Liver (tissue), 9 donors: ENCODE data around the gene POU2F2. TPM values are rescaled to one million over a fixed set of nuclear protein-coding genes. Genes with fewer than 3 reads are reported as not detected.

ENCODE experiments used
- DNase-seq: peaks from one replicate; pipeline ENCODE4 v3.0.0-alpha.2; 2017; ENCODE audit warnings: low spot score
- H3K27ac ChIP-seq, 2 donors: one replicate each; pipeline ENCODE4 v1.7.0; 2013; ENCODE audit warnings: inconsistent platforms in 2 of 2, low read length in 2 of 2, control low read depth in 1 of 2, low read depth in 1 of 2, mild to moderate bottlenecking in 1 of 2
- H3K27me3 ChIP-seq, 4 donors: one replicate each; pipeline versions ENCODE4 v1.6.1 to v1.7.0; 2013; ENCODE audit warnings: low read length in 3 of 4, inconsistent platforms in 1 of 4, mild to moderate bottlenecking in 1 of 4, moderate library complexity in 1 of 4; ENCODE audit not compliant: control insufficient read depth in 4 of 4, insufficient read depth in 4 of 4
- H3K36me3 ChIP-seq, 4 donors: one replicate each; pipeline versions ENCODE4 v1.6.1 to v1.7.0; 2013; ENCODE audit warnings: low read length in 3 of 4, mild to moderate bottlenecking in 3 of 4, low read depth in 1 of 4, moderate library complexity in 1 of 4; ENCODE audit not compliant: control insufficient read depth in 4 of 4, insufficient read depth in 3 of 4
- H3K4me1 ChIP-seq, 4 donors: one replicate each; pipeline versions ENCODE4 v1.6.1 to v1.7.0; 2013; ENCODE audit warnings: low read length in 3 of 4, mild to moderate bottlenecking in 3 of 4, moderate library complexity in 1 of 4; ENCODE audit not compliant: control insufficient read depth in 4 of 4, insufficient read depth in 4 of 4
- H3K4me3 ChIP-seq, 3 donors: one replicate each; pipeline versions ENCODE4 v1.6.1 to v1.7.0; 2013; ENCODE audit warnings: low read length in 3 of 3, control low read depth in 1 of 3, low read depth in 1 of 3, mild to moderate bottlenecking in 1 of 3
- H3K9ac ChIP-seq, 2 donors: one replicate each; pipeline ENCODE4 v1.7.0; 2013; ENCODE audit warnings: low read length in 2 of 2, mild to moderate bottlenecking in 2 of 2, moderate library complexity in 2 of 2, control low read depth in 1 of 2, low read depth in 1 of 2
- H3K9me3 ChIP-seq, 4 donors: one replicate each; pipeline versions ENCODE4 v1.6.1 to v1.7.0; 2013; ENCODE audit warnings: low read length in 3 of 4; ENCODE audit not compliant: control insufficient read depth in 4 of 4
- EGR1 ChIP-seq, 2 donors: IDR thresholded peaks; 2 replicates each; pipeline ENCODE4 v1.6.1; 2016 to 2018; ENCODE audit warnings: antibody characterized with exemption in 2 of 2, low read depth in 2 of 2
- FOXA1 ChIP-seq: IDR thresholded peaks from 2 replicates; pipeline ENCODE4 v1.6.1; 2016; ENCODE audit warnings: antibody characterized with exemption
- FOXA2 ChIP-seq: IDR thresholded peaks from 2 replicates; pipeline ENCODE4 v1.6.1; 2016; ENCODE audit warnings: antibody characterized with exemption
- GABPA ChIP-seq, 2 donors: IDR thresholded peaks in 1 of 2; conservative IDR thresholded peaks in 1 of 2; 2 replicates each; pipeline ENCODE4 v1.6.1; 2016; ENCODE audit warnings: antibody characterized with exemption in 2 of 2, mild to moderate bottlenecking in 1 of 2, moderate library complexity in 1 of 2
- HNF4A ChIP-seq, 2 donors: conservative IDR thresholded peaks; 2 replicates each; pipeline ENCODE4 v1.6.1; 2016; ENCODE audit warnings: antibody characterized with exemption in 2 of 2, mild to moderate bottlenecking in 2 of 2
- HNF4G ChIP-seq: IDR thresholded peaks from 2 replicates; pipeline ENCODE4 v1.6.1; 2016; ENCODE audit warnings: antibody characterized with exemption
- JUND ChIP-seq, 2 donors: IDR thresholded peaks; 2 replicates each; pipeline ENCODE4 v1.6.1; 2016; ENCODE audit warnings: antibody characterized with exemption in 2 of 2
- NR2F2 ChIP-seq: IDR thresholded peaks from 2 replicates; pipeline ENCODE4 v1.6.1; 2016; ENCODE audit warnings: antibody characterized with exemption
- RAD21 ChIP-seq, 2 donors: IDR thresholded peaks; 2 replicates each; pipeline ENCODE4 v1.6.1; 2016; ENCODE audit warnings: antibody characterized with exemption in 2 of 2, mild to moderate bottlenecking in 2 of 2
- RXRA ChIP-seq, 2 donors: IDR thresholded peaks; 2 replicates each; pipeline ENCODE4 v1.6.1; 2017 to 2018; ENCODE audit warnings: antibody characterized with exemption in 2 of 2, mild to moderate bottlenecking in 1 of 2
- SP1 ChIP-seq: IDR thresholded peaks from 2 replicates; pipeline ENCODE4 v1.6.1; 2018; ENCODE audit warnings: antibody characterized with exemption, mild to moderate bottlenecking
- TAF1 ChIP-seq: conservative IDR thresholded peaks from 2 replicates; pipeline ENCODE4 v1.6.1; 2016; ENCODE audit warnings: antibody characterized with exemption, mild to moderate bottlenecking
- YY1 ChIP-seq: IDR thresholded peaks from 2 replicates; pipeline ENCODE4 v1.6.1; 2016; ENCODE audit warnings: antibody characterized with exemption, mild to moderate bottlenecking
- WGBS: extraction: QIAGEN DNeasy Blood & Tissue Kit; methylation state at CpG from one replicate; pipeline ENCODE4 v1.1.7; 2013; 5-methylcytosine and 5-hydroxymethylcytosine counted together
- polyA plus RNA-seq, 2 donors: library from polyadenylated mRNA; stranded (reverse) in 1 of 2; unstranded in 1 of 2; fragments of 200-250 nt in 1 of 2; fragments of >200 nt in 1 of 2; fragmentation: Nextera tagmentation in 1 of 2; extraction: Ambion mirVana in 1 of 2; gene quantifications; one replicate each; pipeline versions ENCODE4 v1.2.1 to v1.2.3, GENCODE V29; 2013 to 2015
- total RNA-seq, 2 donors: library from RNA; depleted of rRNA; stranded (reverse); fragments of >200 nt; gene quantifications; one replicate each; pipeline ENCODE4 v1.2.3, GENCODE V29; 2014
- TF ChIP-seq, protein P1 (sequence below): IDR thresholded peaks from 2 replicates; pipeline ENCODE4 v1.6.1; 2016; ENCODE audit warnings: antibody characterized with exemption, mild to moderate bottlenecking
- TF ChIP-seq, protein P2 (sequence below): IDR thresholded peaks from 2 replicates; pipeline ENCODE4 v1.6.1; 2016; ENCODE audit warnings: antibody characterized with exemption
- TF ChIP-seq, protein P3 (sequence below): fragments of 150-350 bp; IDR thresholded peaks from 2 replicates; pipeline ENCODE4 v1.5.1; 2017; ENCODE audit warnings: improper control_type of control experiment, low read depth, low read length; ENCODE audit not compliant: missing input control
- TF ChIP-seq, protein P4 (sequence below): IDR thresholded peaks from 2 replicates; pipeline ENCODE4 v1.6.1; 2016; ENCODE audit warnings: antibody characterized with exemption
- TF ChIP-seq, protein P5 (sequence below): IDR thresholded peaks from 2 replicates; pipeline ENCODE4 v1.6.1; 2016; ENCODE audit warnings: antibody characterized with exemption
- donor health status: healthy.
- donor health status: healthy.
- donor health status: healthy.
- donor health status: healthy.
- donor health status: healthy.

POU2F2 gene
- total and polyA plus RNA-seq, 4 donors = 0.75 to 1.2 (median 0.97) TPM

DNA sequence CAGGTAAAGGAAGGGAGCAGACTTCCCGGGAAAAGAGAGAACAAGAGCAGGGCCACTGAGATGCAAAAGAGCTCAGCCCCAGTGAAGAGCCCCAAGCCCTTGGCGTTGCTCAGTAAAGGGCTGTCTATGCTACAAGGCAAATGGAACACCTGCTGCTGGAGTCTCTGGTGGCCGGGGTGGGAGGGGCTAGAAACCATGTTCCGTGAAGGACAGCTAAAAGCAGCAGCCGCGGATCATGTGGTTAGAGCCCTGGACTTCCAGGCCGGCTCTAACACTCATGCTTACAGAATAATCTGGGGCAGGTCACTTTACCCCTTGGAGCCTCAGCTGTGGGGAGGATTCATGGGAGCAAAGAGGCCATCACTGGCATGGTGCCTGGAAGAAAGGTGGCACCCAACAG is 17.8 kb downstream of the POU2F2 start:
- DNase-seq = no peak
- H3K36me3 ChIP-seq = no peaks in the 10 kb centered on the region
- no peaks in the 10 kb centered on the region for H3K27me3 ChIP-seq
- H3K9me3 ChIP-seq = no peaks in the 10 kb centered on the region
- H3K4me1 ChIP-seq = no peaks in the 10 kb centered on the region
- WGBS = 46% methylated on average over 7 of the region's 7 CpGs
- H3K4me3 ChIP-seq = no peak overlapping the region
- no peak overlapping the region for H3K9ac ChIP-seq
- no peak overlapping the region for H3K27ac ChIP-seq
- no peak for TF ChIP-seq NR2F2
- TF ChIP-seq, protein P1, sequence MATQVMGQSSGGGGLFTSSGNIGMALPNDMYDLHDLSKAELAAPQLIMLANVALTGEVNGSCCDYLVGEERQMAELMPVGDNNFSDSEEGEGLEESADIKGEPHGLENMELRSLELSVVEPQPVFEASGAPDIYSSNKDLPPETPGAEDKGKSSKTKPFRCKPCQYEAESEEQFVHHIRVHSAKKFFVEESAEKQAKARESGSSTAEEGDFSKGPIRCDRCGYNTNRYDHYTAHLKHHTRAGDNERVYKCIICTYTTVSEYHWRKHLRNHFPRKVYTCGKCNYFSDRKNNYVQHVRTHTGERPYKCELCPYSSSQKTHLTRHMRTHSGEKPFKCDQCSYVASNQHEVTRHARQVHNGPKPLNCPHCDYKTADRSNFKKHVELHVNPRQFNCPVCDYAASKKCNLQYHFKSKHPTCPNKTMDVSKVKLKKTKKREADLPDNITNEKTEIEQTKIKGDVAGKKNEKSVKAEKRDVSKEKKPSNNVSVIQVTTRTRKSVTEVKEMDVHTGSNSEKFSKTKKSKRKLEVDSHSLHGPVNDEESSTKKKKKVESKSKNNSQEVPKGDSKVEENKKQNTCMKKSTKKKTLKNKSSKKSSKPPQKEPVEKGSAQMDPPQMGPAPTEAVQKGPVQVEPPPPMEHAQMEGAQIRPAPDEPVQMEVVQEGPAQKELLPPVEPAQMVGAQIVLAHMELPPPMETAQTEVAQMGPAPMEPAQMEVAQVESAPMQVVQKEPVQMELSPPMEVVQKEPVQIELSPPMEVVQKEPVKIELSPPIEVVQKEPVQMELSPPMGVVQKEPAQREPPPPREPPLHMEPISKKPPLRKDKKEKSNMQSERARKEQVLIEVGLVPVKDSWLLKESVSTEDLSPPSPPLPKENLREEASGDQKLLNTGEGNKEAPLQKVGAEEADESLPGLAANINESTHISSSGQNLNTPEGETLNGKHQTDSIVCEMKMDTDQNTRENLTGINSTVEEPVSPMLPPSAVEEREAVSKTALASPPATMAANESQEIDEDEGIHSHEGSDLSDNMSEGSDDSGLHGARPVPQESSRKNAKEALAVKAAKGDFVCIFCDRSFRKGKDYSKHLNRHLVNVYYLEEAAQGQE = no peak
- no peak for TF ChIP-seq RAD21 (IDR thresholded peaks at IDR 0.05)
- no peak for TF ChIP-seq JUND (IDR thresholded peaks at IDR 0.05)
- TF ChIP-seq YY1 = no peak
- TF ChIP-seq, protein P2, sequence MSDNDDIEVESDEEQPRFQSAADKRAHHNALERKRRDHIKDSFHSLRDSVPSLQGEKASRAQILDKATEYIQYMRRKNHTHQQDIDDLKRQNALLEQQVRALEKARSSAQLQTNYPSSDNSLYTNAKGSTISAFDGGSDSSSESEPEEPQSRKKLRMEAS = no peak
- TF ChIP-seq HNF4A (conservative IDR thresholded peaks at IDR 0.05) = no peak
- TF ChIP-seq FOXA2 = no peak
- TF ChIP-seq FOXA1 = no peak
- TF ChIP-seq, protein P3, sequence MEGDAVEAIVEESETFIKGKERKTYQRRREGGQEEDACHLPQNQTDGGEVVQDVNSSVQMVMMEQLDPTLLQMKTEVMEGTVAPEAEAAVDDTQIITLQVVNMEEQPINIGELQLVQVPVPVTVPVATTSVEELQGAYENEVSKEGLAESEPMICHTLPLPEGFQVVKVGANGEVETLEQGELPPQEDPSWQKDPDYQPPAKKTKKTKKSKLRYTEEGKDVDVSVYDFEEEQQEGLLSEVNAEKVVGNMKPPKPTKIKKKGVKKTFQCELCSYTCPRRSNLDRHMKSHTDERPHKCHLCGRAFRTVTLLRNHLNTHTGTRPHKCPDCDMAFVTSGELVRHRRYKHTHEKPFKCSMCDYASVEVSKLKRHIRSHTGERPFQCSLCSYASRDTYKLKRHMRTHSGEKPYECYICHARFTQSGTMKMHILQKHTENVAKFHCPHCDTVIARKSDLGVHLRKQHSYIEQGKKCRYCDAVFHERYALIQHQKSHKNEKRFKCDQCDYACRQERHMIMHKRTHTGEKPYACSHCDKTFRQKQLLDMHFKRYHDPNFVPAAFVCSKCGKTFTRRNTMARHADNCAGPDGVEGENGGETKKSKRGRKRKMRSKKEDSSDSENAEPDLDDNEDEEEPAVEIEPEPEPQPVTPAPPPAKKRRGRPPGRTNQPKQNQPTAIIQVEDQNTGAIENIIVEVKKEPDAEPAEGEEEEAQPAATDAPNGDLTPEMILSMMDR = no peak
- no peak for TF ChIP-seq RXRA (IDR thresholded peaks at IDR 0.05)
- TF ChIP-seq TAF1 = no peak
- TF ChIP-seq GABPA (IDR thresholded peaks at IDR 0.05 in 1 of 2, conservative IDR thresholded peaks at IDR 0.05 in 1 of 2) = no peak

DNA sequence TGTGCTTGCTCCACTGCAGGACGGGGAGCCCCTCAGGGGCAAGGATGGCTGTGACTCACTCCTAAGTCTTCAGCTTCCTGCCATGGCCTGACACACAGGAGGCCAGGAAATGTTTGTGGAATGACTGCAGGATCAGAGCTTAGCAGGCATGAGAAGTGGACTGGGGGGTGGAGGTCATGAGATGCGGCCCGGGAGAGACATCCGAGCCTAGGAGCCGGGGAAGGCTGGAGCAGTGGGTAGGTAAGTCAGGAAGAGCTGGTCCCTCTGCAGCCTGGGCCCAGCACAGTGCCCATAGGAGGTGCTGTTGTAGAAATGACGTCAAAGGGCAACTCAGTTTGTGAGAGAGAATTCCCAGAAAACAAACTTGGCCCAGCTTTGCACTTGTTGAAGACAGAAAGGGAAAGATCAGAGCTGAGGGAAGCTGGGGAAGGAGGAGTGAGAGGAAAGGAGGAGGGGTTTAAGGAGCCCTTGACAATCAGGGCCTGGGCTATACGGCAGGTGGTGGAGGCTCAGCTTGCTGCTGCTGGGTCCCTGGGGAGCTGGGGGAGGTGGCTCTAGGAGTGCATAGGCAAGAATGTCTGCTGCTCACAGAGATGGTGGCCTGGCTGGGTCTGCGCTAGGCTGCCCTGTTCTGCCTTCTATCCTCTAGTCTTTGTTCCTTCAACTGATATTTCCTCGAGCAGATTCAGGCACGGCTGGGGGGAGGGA is 18.5 kb downstream of the POU2F2 start:
- H3K36me3 ChIP-seq = no peaks in the 10 kb centered on the region
- DNase-seq = no peak
- no peak overlapping the region for H3K27ac ChIP-seq
- no peak overlapping the region for H3K4me3 ChIP-seq
- 52% methylated on average over 10 of the region's 10 CpGs for WGBS
- peaks cover 0 to 2% (median 0%) of the 10 kb centered on the region in 4 donors for H3K27me3 ChIP-seq
- no peak overlapping the region for H3K9ac ChIP-seq
- H3K4me1 ChIP-seq = no peaks in the 10 kb centered on the region
- H3K9me3 ChIP-seq = no peaks in the 10 kb centered on the region
- TF ChIP-seq, protein P1 = no peak
- TF ChIP-seq HNF4G = no peak
- TF ChIP-seq TAF1 = no peak
- TF ChIP-seq, protein P4, sequence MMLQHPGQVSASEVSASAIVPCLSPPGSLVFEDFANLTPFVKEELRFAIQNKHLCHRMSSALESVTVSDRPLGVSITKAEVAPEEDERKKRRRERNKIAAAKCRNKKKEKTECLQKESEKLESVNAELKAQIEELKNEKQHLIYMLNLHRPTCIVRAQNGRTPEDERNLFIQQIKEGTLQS = no peak
- no peak for TF ChIP-seq HNF4A (conservative IDR thresholded peaks at IDR 0.05)
- no peak for TF ChIP-seq FOXA2
- no peak for TF ChIP-seq GABPA (IDR thresholded peaks at IDR 0.05 in 1 of 2, conservative IDR thresholded peaks at IDR 0.05 in 1 of 2)
- TF ChIP-seq SP1 = no peak
- no peak for TF ChIP-seq FOXA1
- TF ChIP-seq YY1 = no peak
- TF ChIP-seq, protein P3 = no peak
- TF ChIP-seq, protein P5, sequence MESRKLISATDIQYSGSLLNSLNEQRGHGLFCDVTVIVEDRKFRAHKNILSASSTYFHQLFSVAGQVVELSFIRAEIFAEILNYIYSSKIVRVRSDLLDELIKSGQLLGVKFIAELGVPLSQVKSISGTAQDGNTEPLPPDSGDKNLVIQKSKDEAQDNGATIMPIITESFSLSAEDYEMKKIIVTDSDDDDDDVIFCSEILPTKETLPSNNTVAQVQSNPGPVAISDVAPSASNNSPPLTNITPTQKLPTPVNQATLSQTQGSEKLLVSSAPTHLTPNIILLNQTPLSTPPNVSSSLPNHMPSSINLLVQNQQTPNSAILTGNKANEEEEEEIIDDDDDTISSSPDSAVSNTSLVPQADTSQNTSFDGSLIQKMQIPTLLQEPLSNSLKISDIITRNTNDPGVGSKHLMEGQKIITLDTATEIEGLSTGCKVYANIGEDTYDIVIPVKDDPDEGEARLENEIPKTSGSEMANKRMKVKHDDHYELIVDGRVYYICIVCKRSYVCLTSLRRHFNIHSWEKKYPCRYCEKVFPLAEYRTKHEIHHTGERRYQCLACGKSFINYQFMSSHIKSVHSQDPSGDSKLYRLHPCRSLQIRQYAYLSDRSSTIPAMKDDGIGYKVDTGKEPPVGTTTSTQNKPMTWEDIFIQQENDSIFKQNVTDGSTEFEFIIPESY = no peak
- TF ChIP-seq EGR1 (IDR thresholded peaks at IDR 0.05; ENCODE audit: low read depth in 2 of 2) = no peak
